SK-N-MC (cell line): ENCODE results near the gene RFFL.

ENCODE experiments used
- DNase-seq: peaks from one replicate; pipeline ENCODE4 v3.0.0-alpha.2; 2011; ENCODE audit warnings: low read depth, low spot score
- H3K27ac ChIP-seq: fragments of 200-600 bp; sonication (generic); 2 replicates; pipeline ENCODE4 v1.5.1; 2016; ENCODE audit warnings: mixed run types
- H3K36me3 ChIP-seq: fragments of 200-600 bp; sonication (generic); 2 replicates; pipeline ENCODE4 v1.6.1; 2017; ENCODE audit warnings: antibody characterized with exemption, low read length, mixed read lengths; ENCODE audit not compliant: insufficient read depth
- H3K4me3 ChIP-seq: fragments of 200-600 bp; sonication (generic); 2 replicates; pipeline ENCODE4 v1.5.1; 2016
- H3K9ac ChIP-seq: fragments of 200-600 bp; sonication (generic); 2 replicates; pipeline ENCODE4 v1.8.0; 2017; ENCODE audit warnings: mixed run types, mixed read lengths; ENCODE audit not compliant: insufficient read length
- H3K9me3 ChIP-seq: fragments of 200-600 bp; sonication (generic); 2 replicates; pipeline ENCODE4 v1.6.1; 2017; ENCODE audit warnings: low read depth, mild to moderate bottlenecking, antibody characterized with exemption, low read length, moderate library complexity, mixed read lengths
- EZH2 ChIP-seq: fragments of 200-600 bp; sonication (generic); IDR thresholded peaks from one replicate; pipeline ENCODE4 v1.6.1; 2017; ENCODE audit warnings: antibody characterized with exemption
- FOXP2 ChIP-seq: optimal IDR thresholded peaks from 2 replicates; pipeline ENCODE3; 2011; ENCODE audit warnings: mild to moderate bottlenecking, moderate library complexity; ENCODE audit not compliant: insufficient read depth; ENCODE audit errors: extremely low read length, control extremely low read depth
- POLR2AphosphoS5 ChIP-seq: IDR thresholded peaks from 2 replicates; pipeline ENCODE4 v1.6.1; 2012; ENCODE audit warnings: mild to moderate bottlenecking, low read depth, low read length, borderline replicate concordance

RFFL gene

GRCh38 chr17:34961093-34961911, 102.2 kb downstream of the RFFL start, which contains the start of the genes CCT6B and ZNF830:
TSS of gene CCT6B (minus strand) at chr17:34961460. CDS start at chr17:34961393, 67 bp downstream.
TSS of gene ZNF830 (plus strand) at chr17:34961540. CDS start at chr17:34961567, 27 bp downstream.
- Histone ChIP-seq H3K36me3 (peaks cover 34% of the 10 kb centered on the region), H3K4me3 (peak within 1 kb of the TSS; percentile 91), H3K27ac (peak within 1 kb of the TSS; percentile 90)

DNA sequence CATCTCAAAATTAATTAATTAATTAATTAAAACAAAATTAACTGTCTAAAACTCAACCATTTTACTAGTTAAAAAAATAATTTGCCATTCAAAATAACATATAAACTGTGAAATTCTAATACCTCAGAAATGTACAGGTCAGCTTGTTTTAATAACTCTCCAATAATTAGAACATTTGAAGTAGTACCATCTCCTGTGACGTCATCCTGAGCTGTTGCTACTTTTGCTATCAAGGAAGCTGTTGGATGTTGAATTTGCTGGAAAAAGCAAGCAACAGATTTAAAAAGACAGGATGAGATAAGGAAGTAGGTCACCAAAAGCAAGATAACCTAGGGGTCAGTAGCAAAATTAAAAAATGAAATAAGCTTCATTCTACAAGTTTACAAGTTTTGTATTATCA, 105.1 kb downstream of the RFFL start:
- no peak overlapping the region for H3K27ac ChIP-seq
- peaks cover 7% of the 10 kb centered on the region for H3K36me3 ChIP-seq
- H3K9me3 ChIP-seq = no peaks in the 10 kb centered on the region
- H3K9ac ChIP-seq = no peak overlapping the region
- H3K4me3 ChIP-seq = no peak overlapping the region
- no peak for DNase-seq
- TF ChIP-seq EZH2 (no peak), FOXP2 (no peak), POLR2AphosphoS5 (no peak)

More at GRCh38 chr17:34961093-34961911, 102.2 kb downstream of the RFFL start, which contains the start of the genes CCT6B and ZNF830:
- peak; percentile 95 for TF ChIP-seq POLR2AphosphoS5
- no peak for TF ChIP-seq EZH2
- no peaks in the 10 kb centered on the region for H3K9me3 ChIP-seq
- DNase-seq = peak; percentile 74
- H3K9ac ChIP-seq = peak within 1 kb of the TSS; percentile 91
